Mesendoderm (in vitro differentiated cells): ENCODE results near the gene CALN1.
"Not testable (repeated sequence)": the region's sequence is repeated elsewhere in the genome, so short reads cannot be mapped to it uniquely, and the experiment has no call there.

Source experiments
- DNase-seq: peaks from one replicate; pipeline ENCODE4 v3.0.0; 2013
- H2AK5ac ChIP-seq: 2 replicates; pipeline ENCODE4 v1.6.1; 2013; ENCODE audit warnings: low read length, inconsistent platforms
- H2BK120ac ChIP-seq: 2 replicates; pipeline ENCODE4 v1.6.1; 2013; ENCODE audit warnings: low read depth, mild to moderate bottlenecking, low read length, moderate library complexity, mixed read lengths
- H2BK15ac ChIP-seq: replicated peaks from 2 replicates; pipeline ENCODE4 v1.6.1; 2013; ENCODE audit warnings: low read depth, mild to moderate bottlenecking, moderate library complexity
- H2BK5ac ChIP-seq: 2 replicates; pipeline ENCODE4 v1.6.1; 2013; ENCODE audit warnings: low read length, inconsistent platforms
- H3K18ac ChIP-seq: 2 replicates; pipeline ENCODE4 v1.6.1; 2013; ENCODE audit warnings: mild to moderate bottlenecking, low read length, mixed read lengths
- H3K23ac ChIP-seq: one replicate; pipeline ENCODE4 v1.6.1; 2013; ENCODE audit warnings: low read length
- H3K27ac ChIP-seq: 2 replicates; pipeline ENCODE4 v1.5.1; 2013; ENCODE audit warnings: low read depth, mild to moderate bottlenecking, inconsistent platforms, low read length, moderate library complexity
- H3K27me3 ChIP-seq: 2 replicates; pipeline ENCODE4 v1.6.1; 2013; ENCODE audit warnings: low read length, control low read depth, mild to moderate bottlenecking, inconsistent platforms; ENCODE audit not compliant: insufficient read depth, poor library complexity
- H3K36me3 ChIP-seq: 2 replicates; pipeline ENCODE4 v1.6.1; 2013; ENCODE audit warnings: low read length, inconsistent platforms; ENCODE audit not compliant: control insufficient read depth, insufficient read depth
- H3K4ac ChIP-seq: one replicate; pipeline ENCODE4 v1.6.1; 2013; ENCODE audit warnings: low read depth, mild to moderate bottlenecking, low read length, moderate library complexity
- H3K4me1 ChIP-seq: 2 replicates; pipeline ENCODE4 v1.6.1; 2013; ENCODE audit warnings: low read depth, low read length, inconsistent platforms; ENCODE audit not compliant: control insufficient read depth
- H3K4me2 ChIP-seq: 2 replicates; pipeline ENCODE4 v1.6.1; 2013; ENCODE audit warnings: low read length
- H3K4me3 ChIP-seq: 2 replicates; pipeline ENCODE4 v1.5.1; 2013; ENCODE audit warnings: mild to moderate bottlenecking, low read length
- H3K56ac ChIP-seq: one replicate; pipeline ENCODE4 v1.6.1; 2013; ENCODE audit warnings: low read length
- H3K79me1 ChIP-seq: 2 replicates; pipeline ENCODE4 v1.6.1; 2013; ENCODE audit warnings: low read length, inconsistent platforms
- H3K79me2 ChIP-seq: 2 replicates; pipeline ENCODE4 v1.6.1; 2013; ENCODE audit warnings: mild to moderate bottlenecking, low read length; ENCODE audit not compliant: control insufficient read depth, insufficient read depth
- H3K9ac ChIP-seq: 2 replicates; pipeline ENCODE4 v1.6.1; 2013; ENCODE audit warnings: low read length, inconsistent platforms
- H4K5ac ChIP-seq: one replicate; pipeline ENCODE4 v1.6.1; 2013; ENCODE audit warnings: low read length
- H4K8ac ChIP-seq: one replicate; pipeline ENCODE4 v1.6.1; 2013; ENCODE audit warnings: low read depth, mild to moderate bottlenecking, control low read depth, low read length, moderate library complexity
- WGBS: extraction: QIAGEN DNeasy Blood & Tissue Kit; methylation state at CpG from one replicate; pipeline ENCODE4 v1.1.7; 2013; ENCODE audit warnings: low lambda C conversion rate, missing lambda C conversion rate; ENCODE audit not compliant: insufficient coverage; ENCODE audit errors: extremely low coverage; 5-methylcytosine and 5-hydroxymethylcytosine counted together

The CALN1 gene

GRCh38 chr7:71750290-71750689 is 661.8 kb downstream of the CALN1 start:
- Histone ChIP-seq H3K4me1 (no peaks in the 10 kb centered on the region), H2BK15ac (no peak overlapping the region), H3K56ac (no peak overlapping the region), H4K5ac (no peak overlapping the region), H3K79me1 (no peaks in the 10 kb centered on the region), H4K8ac (no peak overlapping the region), H3K27me3 (no peaks in the 10 kb centered on the region), H3K9ac (no peak overlapping the region), H2BK120ac (no peak overlapping the region), H3K4ac (no peak overlapping the region), H3K18ac (no peak overlapping the region), H2BK5ac (no peak overlapping the region), H2AK5ac (no peak overlapping the region), H3K27ac (no peak overlapping the region), H3K4me2 (no peak overlapping the region), H3K36me3 (no peaks in the 10 kb centered on the region), H3K79me2 (no peaks in the 10 kb centered on the region), H3K4me3 (no peak overlapping the region), H3K23ac (no peak overlapping the region)
- DNase-seq: no peak
- WGBS: no CpG with 5 or more reads among the region's 6 CpGs

GRCh38 chr7:71746006-71746405 is 666.1 kb downstream of the CALN1 start:
- no CpG with 5 or more reads among the region's 5 CpGs for WGBS
- H3K56ac ChIP-seq: no peak overlapping the region
- DNase-seq: peak; percentile 32

GRCh38 chr7:71740174-71740560 is 672.0 kb downstream of the CALN1 start:
- DNase-seq: no peak
- Histone ChIP-seq H3K4me2 (no peak overlapping the region), H2BK120ac (no peak overlapping the region), H3K79me2 (no peaks in the 10 kb centered on the region), H3K18ac (no peak overlapping the region), H3K4me1 (no peaks in the 10 kb centered on the region), H2AK5ac (no peak overlapping the region), H2BK15ac (no peak overlapping the region), H3K27ac (no peak overlapping the region), H4K8ac (no peak overlapping the region), H3K27me3 (no peaks in the 10 kb centered on the region), H3K4me3 (no peak overlapping the region), H3K79me1 (no peaks in the 10 kb centered on the region), H4K5ac (no peak overlapping the region), H2BK5ac (no peak overlapping the region), H3K9ac (no peak overlapping the region), H3K23ac (no peak overlapping the region), H3K56ac (no peak overlapping the region), H3K4ac (no peak overlapping the region), H3K36me3 (no peaks in the 10 kb centered on the region)
- WGBS: no CpG with 5 or more reads among the region's 5 CpGs

More at GRCh38 chr7:71746006-71746405, 666.1 kb downstream of the CALN1 start:
- Histone ChIP-seq H3K27ac (no peak overlapping the region), H3K18ac (no peak overlapping the region), H3K27me3 (no peaks in the 10 kb centered on the region), H3K79me2 (no peaks in the 10 kb centered on the region), H3K4me1 (no peaks in the 10 kb centered on the region), H2BK120ac (no peak overlapping the region), H3K4me2 (no peak overlapping the region), H4K8ac (no peak overlapping the region), H3K36me3 (no peaks in the 10 kb centered on the region), H3K23ac (no peak overlapping the region), H4K5ac (no peak overlapping the region), H3K79me1 (no peaks in the 10 kb centered on the region), H3K4ac (no peak overlapping the region), H2BK5ac (no peak overlapping the region), H2AK5ac (no peak overlapping the region), H3K4me3 (no peak overlapping the region), H2BK15ac (no peak overlapping the region), H3K9ac (no peak overlapping the region)

GRCh38 chr7:71739520-71740173 is 672.5 kb downstream of the CALN1 start:
- Histone ChIP-seq H2BK5ac (no peak overlapping the region), H2AK5ac (no peak overlapping the region), H3K79me1 (no peaks in the 10 kb centered on the region), H3K9ac (no peak overlapping the region), H3K18ac (no peak overlapping the region), H3K4me3 (no peak overlapping the region), H3K23ac (no peak overlapping the region), H3K36me3 (no peaks in the 10 kb centered on the region), H4K5ac (no peak overlapping the region), H2BK120ac (no peak overlapping the region), H3K4ac (no peak overlapping the region), H2BK15ac (no peak overlapping the region), H3K27me3 (no peaks in the 10 kb centered on the region), H3K56ac (no peak overlapping the region), H3K27ac (no peak overlapping the region), H3K4me2 (no peak overlapping the region), H4K8ac (no peak overlapping the region), H3K79me2 (no peaks in the 10 kb centered on the region), H3K4me1 (no peaks in the 10 kb centered on the region)
- WGBS: 100% methylated on average over 1 of the region's 10 CpGs
- DNase-seq: no peak

GRCh38 chr7:71737931-71738540 is 674.1 kb downstream of the CALN1 start:
- H3K9ac ChIP-seq, H3K36me3 ChIP-seq, H3K18ac ChIP-seq, H3K4me3 ChIP-seq, H3K79me2 ChIP-seq, H3K56ac ChIP-seq, H3K4ac ChIP-seq, H3K27ac ChIP-seq, H3K23ac ChIP-seq, H3K4me2 ChIP-seq, H2AK5ac ChIP-seq, H2BK5ac ChIP-seq, H3K79me1 ChIP-seq, H2BK15ac ChIP-seq, H4K5ac ChIP-seq, H4K8ac ChIP-seq, H2BK120ac ChIP-seq, H3K4me1 ChIP-seq, H3K27me3 ChIP-seq, DNase-seq: not testable (repeated sequence)
- WGBS: no CpG with 5 or more reads among the region's 42 CpGs
